GM12864 (cell line): Measurements from ENCODE around the gene CACNB2.

ENCODE experiments used
- DNase-seq: peaks from one replicate; pipeline ENCODE4 v3.0.0-alpha.2; 2011; ENCODE audit warnings: low read depth
- H3K4me3 ChIP-seq: 2 replicates; pipeline ENCODE4 v1.5.1; 2011; ENCODE audit warnings: mild to moderate bottlenecking, low read depth, low read length, control low read depth
- TF ChIP-seq, protein P1 (sequence below): IDR thresholded peaks from 2 replicates; pipeline ENCODE4 v1.5.1; 2011; ENCODE audit warnings: low read depth, mild to moderate bottlenecking, moderate library complexity, low read length, control low read depth, inconsistent platforms; ENCODE audit errors: missing control alignments

CACNB2 gene

DNA sequence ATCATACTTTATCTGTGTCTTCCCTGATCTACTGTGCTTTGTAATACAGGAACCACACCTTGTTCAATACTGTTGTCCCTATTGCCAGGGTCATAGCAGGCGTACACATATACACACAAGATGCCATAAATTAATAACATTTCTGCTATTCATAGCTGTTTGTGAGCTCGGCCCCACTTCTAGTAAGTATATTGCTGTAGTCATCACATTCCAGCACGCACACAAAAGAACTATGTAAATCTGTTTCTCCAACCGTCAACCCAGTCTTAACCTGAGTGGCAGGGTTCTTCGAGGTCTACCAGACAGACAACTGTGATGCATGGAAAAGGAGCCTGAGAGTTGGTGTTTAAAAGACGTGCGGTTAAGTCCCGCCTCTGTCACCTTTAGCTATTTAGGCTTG, 5.7 kb upstream of the CACNB2 start:
- no peak for DNase-seq
- TF ChIP-seq, protein P1, sequence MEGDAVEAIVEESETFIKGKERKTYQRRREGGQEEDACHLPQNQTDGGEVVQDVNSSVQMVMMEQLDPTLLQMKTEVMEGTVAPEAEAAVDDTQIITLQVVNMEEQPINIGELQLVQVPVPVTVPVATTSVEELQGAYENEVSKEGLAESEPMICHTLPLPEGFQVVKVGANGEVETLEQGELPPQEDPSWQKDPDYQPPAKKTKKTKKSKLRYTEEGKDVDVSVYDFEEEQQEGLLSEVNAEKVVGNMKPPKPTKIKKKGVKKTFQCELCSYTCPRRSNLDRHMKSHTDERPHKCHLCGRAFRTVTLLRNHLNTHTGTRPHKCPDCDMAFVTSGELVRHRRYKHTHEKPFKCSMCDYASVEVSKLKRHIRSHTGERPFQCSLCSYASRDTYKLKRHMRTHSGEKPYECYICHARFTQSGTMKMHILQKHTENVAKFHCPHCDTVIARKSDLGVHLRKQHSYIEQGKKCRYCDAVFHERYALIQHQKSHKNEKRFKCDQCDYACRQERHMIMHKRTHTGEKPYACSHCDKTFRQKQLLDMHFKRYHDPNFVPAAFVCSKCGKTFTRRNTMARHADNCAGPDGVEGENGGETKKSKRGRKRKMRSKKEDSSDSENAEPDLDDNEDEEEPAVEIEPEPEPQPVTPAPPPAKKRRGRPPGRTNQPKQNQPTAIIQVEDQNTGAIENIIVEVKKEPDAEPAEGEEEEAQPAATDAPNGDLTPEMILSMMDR, result no peak
- H3K4me3 ChIP-seq, result no peak overlapping the region

DNA sequence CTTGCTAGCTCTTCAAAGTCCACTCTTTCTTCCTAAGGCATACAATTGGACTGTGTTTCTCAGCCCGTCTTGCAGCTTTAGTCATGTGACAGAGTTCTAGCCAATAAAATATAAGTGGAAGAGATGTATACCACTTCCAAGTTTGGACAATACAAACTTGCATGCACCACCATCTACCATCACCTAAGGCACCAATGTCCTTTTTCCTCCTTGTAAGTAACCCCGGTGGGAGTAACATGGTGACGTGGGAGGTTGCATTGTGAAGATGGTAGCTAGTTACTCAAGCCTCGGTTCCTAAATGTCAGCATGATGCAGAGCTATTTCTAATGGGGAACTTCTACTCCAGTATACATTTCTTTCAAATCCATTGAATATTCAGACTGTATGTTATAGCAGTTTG, 5.3 kb upstream of the CACNB2 start:
- no peak for DNase-seq
- no peak overlapping the region for H3K4me3 ChIP-seq
- TF ChIP-seq, protein P1, result no peak

DNA sequence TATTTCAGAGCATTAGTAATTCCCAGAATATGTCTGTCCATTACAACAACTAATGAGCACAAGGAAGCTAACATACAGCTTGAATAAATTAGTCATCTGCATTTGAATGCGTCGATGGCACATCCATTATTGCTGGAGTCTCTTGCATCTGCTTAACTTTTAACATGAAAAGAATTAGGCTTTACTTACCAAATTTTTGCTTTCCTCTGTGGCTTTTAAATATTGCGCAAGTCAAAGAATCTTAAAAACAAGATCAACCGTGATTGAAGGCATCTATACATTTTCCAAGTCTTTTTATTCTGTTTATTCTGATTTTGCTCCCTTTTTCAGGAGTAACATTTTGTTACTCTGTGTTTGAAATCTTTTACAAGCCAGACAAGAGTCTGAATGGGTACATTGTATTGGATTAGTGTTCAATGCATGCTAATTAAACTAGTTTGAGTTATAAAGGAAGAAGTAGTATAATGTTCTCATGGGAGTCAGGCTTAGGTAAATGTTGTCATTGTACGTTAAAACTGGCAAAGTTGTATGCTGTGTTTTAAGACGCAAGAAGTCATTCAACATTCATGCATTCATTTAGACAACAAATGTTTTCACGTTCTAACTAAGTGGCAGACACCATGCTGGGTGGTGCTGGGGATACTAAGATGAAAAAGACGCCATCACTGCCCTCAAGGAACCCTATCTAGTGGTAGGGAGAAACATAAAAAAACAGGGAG, 4.0 kb upstream of the CACNB2 start:
- TF ChIP-seq, protein P1, result no peak
- no peak overlapping the region for H3K4me3 ChIP-seq
- DNase-seq, result no peak

DNA sequence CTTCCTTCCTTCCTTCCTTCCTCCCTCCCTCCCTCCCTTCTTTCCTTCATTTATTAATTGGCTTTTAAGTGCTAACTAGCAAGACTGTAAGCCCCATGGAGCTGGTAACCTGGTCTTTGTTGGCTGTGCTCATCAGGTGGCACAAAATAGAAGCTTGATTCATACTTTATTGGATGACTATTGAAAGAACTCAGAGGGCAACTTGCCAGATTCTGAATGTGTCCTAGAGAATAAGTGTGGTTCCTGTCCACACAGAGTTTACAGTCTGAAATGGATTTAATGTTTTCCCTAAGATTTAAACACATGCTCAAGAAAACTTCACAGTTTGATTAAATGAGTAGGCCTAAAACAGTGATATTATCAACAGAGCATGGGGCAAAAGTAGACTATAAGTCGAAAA, 3.1 kb upstream of the CACNB2 start:
- DNase-seq, result no peak
- H3K4me3 ChIP-seq, result no peak overlapping the region
- TF ChIP-seq, protein P1, result no peak

DNA sequence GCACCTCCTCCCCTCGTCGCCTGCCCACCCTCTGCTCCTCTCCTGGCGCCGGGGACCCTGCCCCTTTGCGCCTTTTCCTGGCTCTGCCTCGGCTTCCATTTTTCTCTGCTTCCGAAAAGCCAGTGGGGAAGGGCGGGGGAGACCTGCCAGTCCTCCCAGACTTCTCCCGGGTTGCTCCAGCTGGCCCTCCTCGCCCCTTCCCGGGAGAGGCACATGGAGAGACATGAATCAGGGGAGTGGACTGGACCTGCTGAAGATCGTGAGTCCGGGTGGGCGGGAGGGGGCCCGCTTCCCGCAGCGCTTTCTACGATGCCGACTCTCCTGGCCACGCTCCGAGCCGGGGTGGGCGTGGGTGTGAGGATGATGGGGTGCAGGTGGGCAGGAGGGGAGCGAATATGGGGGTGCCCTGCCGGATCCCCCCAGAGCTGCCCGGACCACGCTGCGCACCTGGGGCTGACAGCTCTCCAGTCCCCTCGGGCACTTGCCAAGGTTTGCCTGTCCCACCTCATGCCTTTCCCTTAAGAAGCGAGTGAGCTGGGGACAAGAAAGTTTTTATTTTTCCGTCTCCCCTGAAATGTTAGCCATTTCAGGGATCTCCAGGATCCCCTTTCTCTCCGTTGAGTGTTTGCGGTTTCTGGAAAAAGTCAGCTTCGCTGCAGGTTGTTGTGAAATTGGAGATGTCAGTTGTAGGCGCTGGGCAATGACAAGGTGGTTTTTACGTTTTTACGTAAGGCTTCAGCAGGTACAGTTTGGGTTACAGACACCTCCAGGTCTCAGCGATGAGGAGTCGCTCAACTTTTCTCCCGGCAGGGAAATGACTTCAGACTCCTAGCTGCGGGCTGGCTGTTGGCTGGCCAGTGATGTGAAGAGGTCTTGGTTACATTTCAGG, 977 bp downstream of the CACNB2 start:
- TF ChIP-seq, protein P1, result no peak
- DNase-seq, result no peak
- H3K4me3 ChIP-seq, result no peak overlapping the region

DNA sequence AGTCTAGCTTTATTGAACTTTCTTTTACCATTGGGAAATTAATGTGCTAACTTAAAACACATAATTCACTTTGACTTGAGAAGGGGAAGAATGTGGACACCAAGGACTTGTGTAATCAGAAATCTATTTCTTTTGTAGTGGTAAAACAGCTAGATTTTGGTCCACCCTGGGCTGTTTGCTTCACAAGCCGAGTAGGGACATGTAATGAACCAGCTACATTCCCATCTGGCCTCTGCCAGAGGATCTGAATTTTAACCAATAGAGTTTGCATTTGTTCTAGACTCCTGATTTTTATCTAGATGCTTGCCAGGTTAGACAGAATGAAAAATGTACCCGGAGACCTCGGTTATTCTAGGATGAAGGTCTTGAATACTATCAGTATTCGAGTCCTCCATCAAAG, 1.9 kb downstream of the CACNB2 start:
- TF ChIP-seq, protein P1, result no peak
- no peak overlapping the region for H3K4me3 ChIP-seq
- no peak for DNase-seq
